ENCODE measurements around the gene ATP2B2. TPM values are rescaled to one million over a fixed set of nuclear protein-coding genes. Genes with fewer than 3 reads are reported as not detected.

Gene ATP2B2
- total RNA-seq, 4 donors from 2014 or later, result 0.86 to 2.2 (median 1.0) TPM; not detected in 1

DNA sequence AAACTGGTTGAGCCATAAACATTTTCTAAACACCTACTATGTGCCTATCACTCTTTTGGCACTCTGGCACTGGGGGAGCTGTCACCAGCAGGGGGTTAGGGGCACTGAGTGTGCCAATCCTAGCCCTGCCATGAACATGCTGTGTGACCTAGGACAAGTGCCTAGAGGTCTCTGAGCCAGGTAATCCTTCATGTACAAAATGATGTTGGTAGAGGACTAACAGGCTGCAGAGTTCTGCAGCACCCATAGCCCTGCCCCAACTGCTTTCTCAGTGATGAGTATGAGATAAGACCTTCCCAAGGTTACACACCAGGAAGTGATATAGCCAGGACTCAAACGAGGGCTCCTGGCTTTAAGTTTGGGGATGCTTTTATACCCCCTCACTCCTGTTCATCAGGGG lies 99.6 kb downstream of the ATP2B2 start:
- no peak for DNase-seq (ENCODE audit: low spot score in 2 of 2)
- WGBS, result 33% methylated on average over 1 of the region's 1 CpG
- Histone ChIP-seq H3K27me3 (no peaks in the 10 kb centered on the region), H3K4me3 (no peak overlapping the region), H3K36me3 (no peaks in the 10 kb centered on the region), H3K27ac (no peak overlapping the region), H3K4me1 (no peaks in the 10 kb centered on the region), H3K9me3 (no peaks in the 10 kb centered on the region)
- TF ChIP-seq POLR2A (IDR thresholded peaks at IDR 0.05) (no peak), EP300 (IDR thresholded peaks at IDR 0.05) (no peak), POLR2AphosphoS5 (IDR thresholded peaks at IDR 0.05) (no peak)
- TF ChIP-seq, protein P1, sequence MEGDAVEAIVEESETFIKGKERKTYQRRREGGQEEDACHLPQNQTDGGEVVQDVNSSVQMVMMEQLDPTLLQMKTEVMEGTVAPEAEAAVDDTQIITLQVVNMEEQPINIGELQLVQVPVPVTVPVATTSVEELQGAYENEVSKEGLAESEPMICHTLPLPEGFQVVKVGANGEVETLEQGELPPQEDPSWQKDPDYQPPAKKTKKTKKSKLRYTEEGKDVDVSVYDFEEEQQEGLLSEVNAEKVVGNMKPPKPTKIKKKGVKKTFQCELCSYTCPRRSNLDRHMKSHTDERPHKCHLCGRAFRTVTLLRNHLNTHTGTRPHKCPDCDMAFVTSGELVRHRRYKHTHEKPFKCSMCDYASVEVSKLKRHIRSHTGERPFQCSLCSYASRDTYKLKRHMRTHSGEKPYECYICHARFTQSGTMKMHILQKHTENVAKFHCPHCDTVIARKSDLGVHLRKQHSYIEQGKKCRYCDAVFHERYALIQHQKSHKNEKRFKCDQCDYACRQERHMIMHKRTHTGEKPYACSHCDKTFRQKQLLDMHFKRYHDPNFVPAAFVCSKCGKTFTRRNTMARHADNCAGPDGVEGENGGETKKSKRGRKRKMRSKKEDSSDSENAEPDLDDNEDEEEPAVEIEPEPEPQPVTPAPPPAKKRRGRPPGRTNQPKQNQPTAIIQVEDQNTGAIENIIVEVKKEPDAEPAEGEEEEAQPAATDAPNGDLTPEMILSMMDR (IDR thresholded peaks at IDR 0.05), result no peak

DNA sequence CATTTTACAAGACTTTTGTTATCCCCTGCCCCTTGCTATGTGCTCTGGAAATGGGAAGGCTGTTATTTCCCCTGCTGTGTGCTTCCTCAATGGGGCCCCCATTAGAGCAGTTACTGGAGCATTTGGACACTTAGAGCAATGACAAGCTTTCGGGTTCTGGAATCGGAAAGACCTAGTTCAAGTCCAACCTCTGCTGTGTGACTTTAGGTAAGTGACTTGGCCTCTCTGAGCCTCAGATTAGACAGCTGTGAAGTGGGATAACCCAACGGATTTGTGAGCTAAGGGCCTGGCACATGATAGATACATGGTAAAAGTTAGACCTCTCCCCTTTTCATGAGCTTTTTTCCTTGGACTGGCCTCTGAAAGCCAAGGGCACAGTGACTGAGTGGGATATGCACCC lies 100.5 kb downstream of the ATP2B2 start:
- Histone ChIP-seq H3K4me1 (no peaks in the 10 kb centered on the region), H3K27ac (no peak overlapping the region), H3K9me3 (no peaks in the 10 kb centered on the region), H3K27me3 (no peaks in the 10 kb centered on the region), H3K36me3 (no peaks in the 10 kb centered on the region), H3K4me3 (no peak overlapping the region)
- 93% methylated on average over 3 of the region's 3 CpGs for WGBS
- no peak for TF ChIP-seq POLR2A (IDR thresholded peaks at IDR 0.05)
- TF ChIP-seq, protein P1 (IDR thresholded peaks at IDR 0.05), result no peak
- TF ChIP-seq POLR2AphosphoS5 (IDR thresholded peaks at IDR 0.05), result no peak
- no peak for TF ChIP-seq EP300 (IDR thresholded peaks at IDR 0.05)
- DNase-seq (ENCODE audit: low spot score in 2 of 2), result no peak

DNA sequence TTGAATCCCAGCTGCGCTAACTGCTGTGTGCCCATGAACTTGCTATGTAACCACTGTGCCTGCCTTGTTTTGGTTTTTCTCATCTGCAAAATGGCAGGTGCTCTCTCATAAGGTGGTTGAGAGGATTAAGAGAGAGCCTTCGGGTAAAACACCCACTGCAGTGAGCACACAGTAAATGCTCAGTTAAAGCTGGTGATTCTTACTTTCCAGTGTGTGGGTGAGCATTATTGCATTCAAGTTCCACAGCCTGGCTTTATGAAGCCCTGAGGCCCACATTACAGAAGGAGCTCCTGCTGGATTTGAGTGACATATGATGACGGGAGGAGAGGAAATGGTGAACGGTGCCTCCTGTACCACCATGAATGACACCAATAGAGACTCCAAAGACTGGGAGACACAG lies 101.0 kb downstream of the ATP2B2 start:
- no peak for DNase-seq (ENCODE audit: low spot score in 2 of 2)
- no peaks in the 10 kb centered on the region for H3K9me3 ChIP-seq
- no peaks in the 10 kb centered on the region for H3K27me3 ChIP-seq
- TF ChIP-seq POLR2AphosphoS5 (IDR thresholded peaks at IDR 0.05) (no peak), EP300 (IDR thresholded peaks at IDR 0.05) (no peak), POLR2A (IDR thresholded peaks at IDR 0.05) (no peak)
- TF ChIP-seq, protein P1 (IDR thresholded peaks at IDR 0.05), result no peak
- 46% methylated on average over 4 of the region's 4 CpGs for WGBS
- no peak overlapping the region for H3K27ac ChIP-seq
- H3K36me3 ChIP-seq, result no peaks in the 10 kb centered on the region
- H3K4me3 ChIP-seq, result no peak overlapping the region
- no peaks in the 10 kb centered on the region for H3K4me1 ChIP-seq

DNA sequence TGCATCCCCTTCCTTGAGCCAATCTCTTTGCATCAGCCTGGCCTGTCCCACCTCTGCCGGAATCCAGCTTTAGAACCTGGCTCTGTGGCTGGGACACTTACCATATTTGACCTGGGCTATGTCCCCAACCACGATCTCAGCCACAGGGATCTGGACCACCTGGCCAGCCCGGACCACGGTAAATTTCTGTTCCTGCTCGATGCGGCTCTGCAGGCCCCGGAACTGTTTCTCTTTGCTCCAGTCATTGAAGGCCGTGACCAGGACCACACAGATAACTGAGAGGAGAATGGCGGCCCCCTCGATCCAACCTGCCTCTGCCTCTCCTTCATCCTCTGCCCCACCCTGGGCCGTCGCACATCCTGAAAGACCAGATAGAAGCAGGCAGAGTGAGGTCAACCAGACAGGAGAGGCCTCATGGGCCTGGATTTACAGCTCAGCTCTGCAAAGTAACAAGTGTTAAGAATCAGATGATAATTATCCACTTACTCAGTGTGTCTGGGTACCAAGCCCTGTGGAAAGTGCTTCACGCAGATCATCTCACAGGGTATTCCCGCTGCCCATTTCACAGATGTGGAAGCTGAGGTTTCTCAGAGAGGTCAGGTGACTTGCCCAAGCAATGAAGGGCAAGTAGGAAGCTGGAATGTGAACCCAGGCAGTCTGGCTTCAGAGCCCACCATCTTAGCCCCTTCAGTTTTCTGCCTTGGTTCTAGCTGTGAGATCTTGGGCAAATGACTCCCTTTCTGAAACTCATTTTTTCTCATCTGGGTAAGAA lies 103.2 kb downstream of the ATP2B2 start:
- Histone ChIP-seq H3K27me3 (no peaks in the 10 kb centered on the region), H3K4me3 (no peak overlapping the region), H3K27ac (no peak overlapping the region), H3K9me3 (no peaks in the 10 kb centered on the region), H3K4me1 (peaks cover 4% of the 10 kb centered on the region), H3K36me3 (no peaks in the 10 kb centered on the region)
- no peak for DNase-seq (ENCODE audit: low spot score in 2 of 2)
- 93% methylated on average over 14 of the region's 14 CpGs for WGBS
- TF ChIP-seq EP300 (IDR thresholded peaks at IDR 0.05) (no peak), POLR2AphosphoS5 (IDR thresholded peaks at IDR 0.05) (no peak), POLR2A (IDR thresholded peaks at IDR 0.05) (no peak)
- TF ChIP-seq, protein P1 (IDR thresholded peaks at IDR 0.05), result no peak

DNA sequence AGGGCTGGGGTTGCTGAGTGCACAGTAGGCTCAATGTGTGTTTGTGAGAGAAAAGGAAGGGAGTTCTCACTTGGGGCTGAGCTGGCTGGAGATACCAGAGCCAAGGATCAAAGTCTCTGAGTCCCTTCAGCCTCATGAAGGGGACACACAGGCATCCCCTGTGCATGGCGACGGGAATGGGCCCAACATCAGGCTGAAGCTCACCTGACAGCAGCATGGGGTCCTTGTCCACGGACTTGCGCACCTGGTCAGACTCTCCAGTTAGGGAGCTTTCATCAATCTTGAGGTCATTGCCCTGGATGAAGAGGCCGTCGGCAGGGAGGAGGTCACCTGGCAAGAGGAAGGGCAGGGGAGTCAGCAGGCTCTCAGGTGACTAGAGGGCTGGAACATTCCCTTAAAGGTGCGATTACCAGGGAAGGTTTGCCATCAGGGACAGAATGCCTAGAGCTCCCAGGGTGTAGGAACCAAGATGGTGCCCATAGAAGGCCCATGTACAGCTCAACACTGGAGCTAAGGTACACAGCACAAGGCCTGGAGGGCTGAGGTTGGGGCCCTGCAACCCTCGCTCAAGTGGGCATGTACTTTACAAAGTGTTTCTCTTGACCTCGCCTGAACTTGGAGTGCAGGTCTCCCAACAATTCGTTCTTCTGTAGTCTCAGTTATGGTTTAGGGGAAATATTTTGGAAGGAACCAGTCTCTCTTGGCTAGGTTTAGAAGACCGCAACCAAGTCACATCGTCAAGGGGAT lies 104.5 kb downstream of the ATP2B2 start:
- DNase-seq (ENCODE audit: low spot score in 2 of 2), result no peak
- H3K27me3 ChIP-seq, result no peaks in the 10 kb centered on the region
- no peaks in the 10 kb centered on the region for H3K36me3 ChIP-seq
- no peak overlapping the region for H3K27ac ChIP-seq
- H3K4me3 ChIP-seq, result no peak overlapping the region
- peaks cover 4% of the 10 kb centered on the region for H3K4me1 ChIP-seq
- no peak for TF ChIP-seq POLR2AphosphoS5 (IDR thresholded peaks at IDR 0.05)
- no peak for TF ChIP-seq EP300 (IDR thresholded peaks at IDR 0.05)
- TF ChIP-seq, protein P1 (IDR thresholded peaks at IDR 0.05), result no peak
- TF ChIP-seq POLR2A (IDR thresholded peaks at IDR 0.05), result no peak
- H3K9me3 ChIP-seq, result no peaks in the 10 kb centered on the region
- WGBS, result 88% methylated on average over 9 of the region's 12 CpGs
